ENCODE data around the gene PIGK.

DNA sequence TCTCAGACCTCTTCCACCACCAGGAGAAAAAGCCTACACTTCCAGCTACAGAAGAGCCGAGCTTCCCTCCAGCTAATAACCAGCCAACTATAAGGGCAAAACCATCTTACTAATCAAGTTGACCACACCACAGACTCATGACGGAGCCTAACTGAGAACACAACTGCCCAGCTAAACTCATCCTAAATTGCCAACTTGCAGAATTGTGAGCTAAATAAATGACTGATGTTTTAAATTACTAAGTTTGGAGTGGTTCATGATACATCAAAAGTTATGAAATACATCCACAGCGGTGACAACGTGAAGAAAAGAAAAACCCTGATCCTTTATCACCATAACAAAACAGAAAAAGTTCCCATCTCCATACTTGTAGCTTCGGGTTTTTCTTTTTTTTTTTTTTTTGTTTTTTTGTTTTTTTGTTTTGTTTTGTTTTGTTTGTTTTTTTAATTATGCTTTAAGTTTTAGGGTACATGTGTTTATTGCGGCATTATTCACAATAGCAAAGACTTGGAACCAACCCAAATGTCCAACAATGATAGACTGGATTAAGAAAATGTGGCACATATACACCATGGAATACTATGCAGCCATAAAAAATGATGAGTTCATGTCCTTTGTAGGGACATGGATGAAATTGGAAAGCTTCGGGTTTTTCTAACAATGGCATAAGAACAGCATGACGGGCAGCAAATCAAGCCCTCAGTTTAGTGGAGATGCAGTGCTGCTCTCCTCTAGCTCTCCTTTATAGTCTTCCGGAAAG lies 122.6 kb downstream of the PIGK start:
- TF ChIP-seq GATA2 (IDR thresholded peaks at IDR 0.05; ENCODE audit: low read depth, low read length) = no peak
- no peak for TF ChIP-seq GATA3 (IDR thresholded peaks at IDR 0.05; ENCODE audit: low read depth, low read length)

All from SH-SY5Y (cell line).